ENCODE measurements around the gene FNIP2. TPM values are rescaled to one million over a fixed set of nuclear protein-coding genes. Genes with fewer than 3 reads are reported as not detected.
"Not testable (repeated sequence)": the region's sequence is repeated elsewhere in the genome, so short reads cannot be mapped to it uniquely, and the experiment has no call there.

FNIP2 gene
- total RNA-seq, 2 donors from 2014 or later, result 17.5 to 35.6 TPM

DNA sequence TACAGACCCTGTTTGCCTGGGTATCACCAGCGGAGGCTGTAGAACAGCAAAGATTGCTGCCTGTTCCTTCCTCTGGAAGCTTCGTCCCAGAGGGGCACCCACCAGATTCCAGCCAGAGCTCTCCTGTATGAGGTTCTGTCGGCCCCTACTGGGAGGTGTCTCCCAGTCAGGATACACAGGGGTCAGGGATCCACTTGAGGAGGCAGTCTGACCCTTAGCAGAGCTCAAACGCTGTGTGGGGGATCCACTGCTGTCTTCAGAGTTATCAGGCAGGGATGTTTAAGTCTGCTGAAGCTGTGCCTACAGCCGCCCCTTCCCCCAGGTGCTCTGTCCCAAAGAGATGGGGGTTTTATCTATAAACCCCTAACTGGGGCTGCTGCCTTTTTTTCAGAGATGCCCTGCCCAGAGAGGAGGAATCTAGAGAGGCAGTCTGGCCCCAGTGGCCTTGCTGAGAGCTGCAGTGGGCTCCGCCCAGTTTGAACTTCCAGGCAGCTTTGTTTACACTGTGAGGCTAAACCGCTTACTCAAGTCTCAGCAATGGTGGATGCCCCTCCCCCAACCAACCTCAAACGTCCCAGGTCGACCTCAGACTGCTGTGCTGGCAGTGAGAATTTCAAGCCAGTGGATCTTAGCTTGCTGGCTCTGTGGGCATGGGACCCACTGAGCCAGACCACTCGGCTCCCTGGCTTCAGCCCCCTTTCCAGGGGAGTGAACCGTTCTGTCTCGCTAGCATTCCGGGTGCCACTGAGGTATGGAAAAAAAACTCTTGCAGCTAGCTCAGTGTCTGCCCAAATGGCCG lies 133.7 kb downstream of the FNIP2 start:
- not testable (repeated sequence) for DNase-seq (ENCODE audit: low spot score); H3K27me3 Mint-ChIP-seq; H3K27ac Mint-ChIP-seq; H3K9me3 Mint-ChIP-seq; H3K4me3 Mint-ChIP-seq
- H3K4me1 Mint-ChIP-seq (ENCODE audit: low read depth in 2 of 2), result peaks cover 34 to 44% of the 10 kb centered on the region in 2 donors
- H3K36me3 Mint-ChIP-seq, result peaks cover 44% of the 10 kb centered on the region
- ATAC-seq, result peak in 1 of 2 donors; percentile 70

DNA sequence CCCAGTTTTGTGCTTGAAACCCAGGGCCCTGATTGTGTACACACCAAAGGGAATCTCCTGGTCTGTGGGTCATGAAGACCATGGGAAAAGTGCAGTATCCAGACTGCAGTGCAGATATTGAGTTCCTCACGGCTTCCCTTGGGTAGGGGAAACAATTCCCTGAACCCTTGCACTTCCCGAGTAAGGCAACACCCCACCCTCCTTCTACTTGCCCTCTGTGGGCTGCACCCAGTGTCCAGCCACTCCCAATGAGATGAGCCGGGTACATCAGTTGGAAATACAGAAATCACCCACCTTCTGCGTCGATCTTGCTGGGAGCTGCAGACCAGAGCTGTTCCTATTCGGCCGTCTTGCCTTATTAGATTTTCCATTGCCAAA lies 134.2 kb downstream of the FNIP2 start:
- H3K4me1 Mint-ChIP-seq (ENCODE audit: low read depth in 2 of 2), result peaks cover 31 to 40% of the 10 kb centered on the region in 2 donors
- H3K9me3 Mint-ChIP-seq, result no peaks in the 10 kb centered on the region
- H3K36me3 Mint-ChIP-seq, result peaks cover 38% of the 10 kb centered on the region

DNA sequence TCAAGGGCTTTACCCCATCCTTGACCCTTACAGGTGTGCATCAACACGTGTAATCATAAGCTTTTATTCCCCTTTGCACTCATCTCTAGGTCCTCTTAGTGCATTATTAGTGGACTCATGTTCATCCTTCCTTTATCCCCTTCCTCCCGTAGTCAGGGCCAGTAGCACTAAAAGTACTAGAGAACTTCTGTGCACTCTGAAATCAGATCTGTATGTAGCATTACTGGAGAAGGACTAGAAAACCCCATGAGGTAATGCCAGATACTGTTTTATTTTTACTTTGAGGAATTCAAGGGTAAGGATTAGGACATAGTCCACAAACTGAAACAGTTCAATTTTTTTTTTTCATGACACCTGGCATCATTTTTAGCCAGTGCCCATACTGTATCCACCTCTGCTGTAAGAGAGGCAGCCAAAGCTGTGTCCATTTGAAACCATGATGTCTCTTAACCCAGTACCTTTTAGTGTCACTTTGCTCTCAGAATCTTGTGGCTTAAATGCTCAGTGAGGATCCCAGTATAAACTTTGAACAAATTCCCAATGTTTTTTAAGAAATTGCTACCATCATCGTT lies 134.7 kb downstream of the FNIP2 start:
- Mint-ChIP-seq H3K9me3 (no peaks in the 10 kb centered on the region), H3K36me3 (peaks cover 33% of the 10 kb centered on the region), H3K27ac (no peak overlapping the region), H3K27me3 (no peaks in the 10 kb centered on the region), H3K4me1 (ENCODE audit: low read depth in 2 of 2) (peaks cover 29 to 35% of the 10 kb centered on the region in 2 donors), H3K4me3 (no peak overlapping the region)
- DNase-seq (ENCODE audit: low spot score) (no peak), ATAC-seq (no peak)

More for the DNA sequence above, 134.2 kb downstream of the FNIP2 start:
- ATAC-seq (no peak), DNase-seq (ENCODE audit: low spot score) (no peak)
- Mint-ChIP-seq H3K27ac (no peak overlapping the region), H3K4me3 (no peak overlapping the region), H3K27me3 (no peaks in the 10 kb centered on the region)

DNA sequence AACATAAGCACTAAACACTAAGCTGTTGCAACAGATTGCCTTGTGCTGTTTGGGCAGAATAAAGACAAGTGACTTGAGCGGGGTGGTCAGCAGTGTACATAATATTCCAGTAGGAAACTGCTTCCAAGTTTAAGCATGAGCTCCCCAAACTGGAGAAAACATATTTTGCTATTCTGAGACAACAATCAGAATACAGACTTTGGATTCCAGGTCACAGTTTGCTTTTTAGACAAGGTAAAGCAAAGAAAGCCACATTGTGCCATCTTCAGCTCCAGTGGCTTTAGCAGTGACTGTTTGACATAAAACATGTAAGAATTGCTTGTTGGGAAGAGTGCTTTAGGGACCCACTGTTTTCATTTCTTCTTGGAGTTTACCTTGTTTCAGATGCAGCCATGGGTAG lies 136.0 kb downstream of the FNIP2 start:
- DNase-seq (ENCODE audit: low spot score), result no peak
- Mint-ChIP-seq H3K27ac (peak overlapping the region in 1 of 2 donors; percentile 16), H3K4me3 (no peak overlapping the region), H3K36me3 (peaks cover 24% of the 10 kb centered on the region), H3K27me3 (no peaks in the 10 kb centered on the region), H3K4me1 (ENCODE audit: low read depth in 2 of 2) (peaks cover 22 to 25% of the 10 kb centered on the region in 2 donors), H3K9me3 (no peaks in the 10 kb centered on the region)
- ATAC-seq, result no peak

DNA sequence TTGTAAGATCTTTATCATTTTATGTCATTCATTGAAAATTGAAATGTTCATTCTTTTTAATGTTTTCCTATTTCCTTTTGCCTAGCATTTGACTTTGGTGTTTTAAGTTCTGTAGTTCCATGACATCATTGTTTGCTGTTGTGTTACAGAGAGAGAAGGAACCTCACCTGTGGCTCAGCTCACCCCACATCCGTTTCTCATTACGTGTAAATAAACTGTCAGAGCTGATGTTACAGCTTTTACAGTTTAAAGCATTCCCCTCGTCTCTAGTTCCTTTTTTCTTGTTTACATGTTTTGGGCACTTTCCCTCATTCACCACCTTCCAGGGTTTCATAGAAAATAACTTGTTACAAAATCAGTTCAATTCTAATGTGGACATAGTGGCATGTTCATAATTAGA lies 137.2 kb downstream of the FNIP2 start:
- no peak for ATAC-seq
- no peak for DNase-seq (ENCODE audit: low spot score)
- H3K4me1 Mint-ChIP-seq (ENCODE audit: low read depth in 2 of 2), result peaks cover 13 to 17% of the 10 kb centered on the region in 2 donors
- H3K9me3 Mint-ChIP-seq, result no peaks in the 10 kb centered on the region
- H3K4me3 Mint-ChIP-seq, result no peak overlapping the region
- H3K27ac Mint-ChIP-seq, result peak overlapping the region in 1 of 2 donors; percentile 30
- H3K27me3 Mint-ChIP-seq, result no peaks in the 10 kb centered on the region
- peaks cover 17% of the 10 kb centered on the region for H3K36me3 Mint-ChIP-seq

DNA sequence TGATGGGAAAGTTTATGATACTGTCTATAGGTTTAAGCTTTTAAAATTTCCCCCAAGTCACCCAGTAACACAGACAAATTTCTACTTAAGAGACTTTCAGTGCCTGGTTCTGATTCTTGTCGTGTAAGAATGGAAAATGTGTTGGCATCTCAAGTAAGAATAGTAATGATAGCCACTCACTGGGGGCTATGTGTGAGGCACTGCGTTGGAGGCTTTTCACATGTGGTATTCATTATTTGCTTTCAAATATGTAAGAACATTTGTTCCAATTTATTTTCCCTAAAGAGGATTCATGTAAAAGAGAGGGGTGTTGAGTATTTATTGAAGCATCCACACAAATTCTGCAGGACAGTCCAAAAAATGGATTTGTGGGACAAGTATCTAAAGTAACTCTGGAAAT lies 143.6 kb downstream of the FNIP2 start:
- no peaks in the 10 kb centered on the region for H3K36me3 Mint-ChIP-seq
- H3K9me3 Mint-ChIP-seq, result no peaks in the 10 kb centered on the region
- H3K4me1 Mint-ChIP-seq (ENCODE audit: low read depth in 2 of 2), result no peaks in the 10 kb centered on the region
- DNase-seq (ENCODE audit: low spot score) (no peak), ATAC-seq (no peak)
- no peak overlapping the region for H3K27ac Mint-ChIP-seq
- H3K4me3 Mint-ChIP-seq, result no peak overlapping the region
- no peaks in the 10 kb centered on the region for H3K27me3 Mint-ChIP-seq

DNA sequence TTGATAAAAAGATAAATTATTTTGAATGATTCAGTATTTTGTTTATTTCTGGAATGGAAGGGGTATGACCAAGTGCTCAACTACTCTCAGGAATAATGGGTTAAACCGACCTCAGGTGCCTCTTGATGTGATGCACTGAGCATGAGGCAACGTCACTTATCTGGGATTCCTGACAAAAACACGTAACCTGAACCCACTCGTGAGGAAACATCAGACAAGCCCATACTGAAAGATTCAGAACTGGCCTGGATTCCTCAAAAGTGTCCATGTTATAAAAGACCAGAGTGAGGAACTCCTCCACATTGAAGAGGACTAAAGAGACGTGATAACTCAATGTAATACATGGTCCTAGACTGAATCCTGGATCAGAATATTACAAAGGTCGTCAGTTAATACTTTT lies 144.0 kb downstream of the FNIP2 start:
- Mint-ChIP-seq H3K36me3 (no peaks in the 10 kb centered on the region), H3K27ac (no peak overlapping the region), H3K9me3 (no peaks in the 10 kb centered on the region), H3K4me1 (ENCODE audit: low read depth in 2 of 2) (no peaks in the 10 kb centered on the region), H3K27me3 (no peaks in the 10 kb centered on the region), H3K4me3 (no peak overlapping the region)
- DNase-seq (ENCODE audit: low spot score) (no peak), ATAC-seq (no peak)

DNA sequence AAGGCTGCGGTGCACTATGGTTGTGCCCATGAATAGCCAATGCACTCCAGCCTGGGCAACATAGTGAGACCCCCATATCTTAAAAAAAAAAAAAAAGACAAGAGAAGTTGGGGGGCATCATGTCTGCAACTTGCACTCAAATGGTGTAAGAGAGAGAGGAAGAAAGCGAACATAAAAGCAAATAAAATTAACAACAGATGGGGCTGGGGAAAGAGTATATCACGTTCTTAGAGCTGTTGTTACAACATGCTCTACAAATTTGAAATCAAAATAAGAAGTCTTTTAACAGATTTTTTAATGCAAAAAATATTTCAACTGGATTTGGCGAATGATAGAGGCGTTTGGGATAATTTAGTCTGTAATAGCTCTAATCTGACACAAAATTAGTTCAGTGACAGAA lies 144.9 kb downstream of the FNIP2 start:
- no peaks in the 10 kb centered on the region for H3K4me1 Mint-ChIP-seq (ENCODE audit: low read depth in 2 of 2)
- H3K9me3 Mint-ChIP-seq, result no peaks in the 10 kb centered on the region
- DNase-seq (ENCODE audit: low spot score) (no peak), ATAC-seq (no peak)
- no peak overlapping the region for H3K4me3 Mint-ChIP-seq
- no peaks in the 10 kb centered on the region for H3K36me3 Mint-ChIP-seq
- no peak overlapping the region for H3K27ac Mint-ChIP-seq
- no peaks in the 10 kb centered on the region for H3K27me3 Mint-ChIP-seq

DNA sequence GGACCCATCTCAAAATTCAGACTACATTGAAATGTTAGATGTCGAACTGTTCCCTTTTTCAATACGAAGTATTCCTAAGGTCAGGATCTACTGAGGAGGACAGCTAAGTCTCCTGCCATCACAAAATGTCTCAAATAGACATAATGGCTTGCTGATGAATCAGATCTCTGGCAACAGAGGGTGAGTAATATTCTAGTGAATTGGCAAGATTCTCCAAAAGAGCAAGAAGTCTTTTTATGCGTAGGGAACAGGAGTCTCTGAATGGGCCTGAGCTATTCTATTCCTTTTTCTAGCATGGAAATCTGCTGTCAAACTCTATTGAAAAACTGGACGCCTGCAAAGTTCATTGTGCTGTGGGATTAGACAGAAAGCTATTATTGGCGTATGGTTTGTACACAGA lies 145.4 kb downstream of the FNIP2 start:
- Mint-ChIP-seq H3K27ac (no peak overlapping the region), H3K36me3 (no peaks in the 10 kb centered on the region), H3K9me3 (no peaks in the 10 kb centered on the region), H3K4me1 (ENCODE audit: low read depth in 2 of 2) (no peaks in the 10 kb centered on the region), H3K27me3 (no peaks in the 10 kb centered on the region), H3K4me3 (no peak overlapping the region)
- ATAC-seq (no peak), DNase-seq (ENCODE audit: low spot score) (no peak)

DNA sequence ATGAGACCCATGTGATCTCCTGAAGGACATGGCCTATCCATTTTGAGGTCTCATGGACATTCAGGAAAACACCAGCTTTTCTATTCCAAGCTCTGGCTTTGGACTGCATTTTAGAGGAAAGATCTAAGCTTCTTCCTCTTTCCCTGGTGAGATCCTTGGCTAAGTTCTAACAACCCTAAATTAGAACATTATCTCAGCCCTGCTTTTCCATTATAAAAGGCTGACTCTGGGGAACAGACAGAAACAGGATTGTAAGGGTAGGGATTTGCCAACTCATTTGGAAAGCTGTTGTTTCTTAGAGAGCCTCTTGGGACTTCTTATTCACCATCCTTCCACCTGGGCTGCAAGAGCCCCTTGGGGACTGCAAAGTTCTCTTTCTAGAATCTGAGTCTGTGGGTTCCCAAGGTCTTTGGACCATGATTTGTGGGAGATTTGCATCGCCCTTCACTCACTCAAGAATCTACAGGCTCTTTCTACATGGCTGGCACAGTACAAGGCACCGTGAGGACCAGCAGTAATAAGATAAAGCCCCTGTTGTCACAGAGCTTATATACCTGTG lies 146.9 kb downstream of the FNIP2 start:
- DNase-seq (ENCODE audit: low spot score), result no peak
- no peak overlapping the region for H3K27ac Mint-ChIP-seq
- peaks cover 3% of the 10 kb centered on the region for H3K36me3 Mint-ChIP-seq
- H3K4me1 Mint-ChIP-seq (ENCODE audit: low read depth in 2 of 2), result no peaks in the 10 kb centered on the region
- ATAC-seq, result no peak
- no peak overlapping the region for H3K4me3 Mint-ChIP-seq
- H3K27me3 Mint-ChIP-seq, result no peaks in the 10 kb centered on the region
- peaks cover 2% of the 10 kb centered on the region for H3K9me3 Mint-ChIP-seq

DNA sequence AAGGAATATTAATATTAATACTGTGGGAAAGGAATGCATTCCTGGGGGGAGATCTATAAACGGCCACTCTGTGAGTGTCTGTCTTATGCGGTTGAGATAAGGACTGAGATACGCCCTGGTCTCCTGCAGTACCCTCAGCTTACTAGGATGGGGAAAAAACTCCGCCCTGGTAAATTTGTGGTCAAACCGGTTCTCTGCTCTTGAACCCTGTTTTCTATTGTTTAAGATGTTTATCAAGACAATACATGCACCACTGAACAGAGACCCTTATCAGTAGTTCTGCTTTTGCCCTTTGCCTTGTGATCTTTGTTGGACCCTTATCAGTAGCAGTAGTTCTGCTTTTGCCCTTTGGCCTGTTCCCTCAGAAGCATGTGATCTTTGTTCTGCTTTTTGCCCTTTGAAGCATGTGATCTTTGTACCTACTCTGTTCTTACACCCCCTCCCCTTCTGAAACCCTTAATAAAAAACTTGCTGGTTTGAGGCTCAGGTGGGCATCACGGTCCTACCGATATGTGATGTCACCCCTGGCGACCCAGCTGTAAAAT lies 151.7 kb downstream of the FNIP2 start:
- ATAC-seq, result not testable (repeated sequence)

DNA sequence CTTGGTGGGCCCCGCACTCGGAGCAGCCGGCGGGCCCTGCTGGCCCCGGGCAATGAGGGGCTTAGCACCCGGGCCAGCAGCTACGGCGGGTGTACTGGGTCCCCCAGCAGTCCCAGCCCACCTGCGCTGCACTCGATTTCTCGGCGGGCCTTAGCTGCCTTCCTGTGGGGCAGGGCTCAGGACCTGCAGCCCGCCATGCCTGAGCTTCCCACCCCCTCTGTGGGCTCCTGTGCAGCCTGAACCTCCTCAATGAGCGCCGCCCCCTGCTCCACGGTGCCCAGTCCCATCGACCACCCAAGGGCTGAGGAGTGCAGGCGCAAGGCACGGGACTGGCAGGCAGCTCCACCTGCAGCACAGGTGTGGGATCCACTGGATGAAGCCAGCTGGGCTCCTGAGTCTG lies 158.9 kb downstream of the FNIP2 start:
- H3K4me3 Mint-ChIP-seq; H3K27me3 Mint-ChIP-seq; ATAC-seq; DNase-seq (ENCODE audit: low spot score); H3K9me3 Mint-ChIP-seq; H3K36me3 Mint-ChIP-seq; H3K27ac Mint-ChIP-seq: not testable (repeated sequence)
- H3K4me1 Mint-ChIP-seq (ENCODE audit: low read depth in 2 of 2), result peaks cover 12 to 13% of the 10 kb centered on the region in 2 donors

More for the DNA sequence above, 151.7 kb downstream of the FNIP2 start:
- not testable (repeated sequence) for H3K27ac Mint-ChIP-seq; H3K9me3 Mint-ChIP-seq; H3K27me3 Mint-ChIP-seq; H3K4me3 Mint-ChIP-seq; DNase-seq (ENCODE audit: low spot score); H3K4me1 Mint-ChIP-seq (ENCODE audit: low read depth in 2 of 2)
- H3K36me3 Mint-ChIP-seq, result peaks cover 12% of the 10 kb centered on the region

DNA sequence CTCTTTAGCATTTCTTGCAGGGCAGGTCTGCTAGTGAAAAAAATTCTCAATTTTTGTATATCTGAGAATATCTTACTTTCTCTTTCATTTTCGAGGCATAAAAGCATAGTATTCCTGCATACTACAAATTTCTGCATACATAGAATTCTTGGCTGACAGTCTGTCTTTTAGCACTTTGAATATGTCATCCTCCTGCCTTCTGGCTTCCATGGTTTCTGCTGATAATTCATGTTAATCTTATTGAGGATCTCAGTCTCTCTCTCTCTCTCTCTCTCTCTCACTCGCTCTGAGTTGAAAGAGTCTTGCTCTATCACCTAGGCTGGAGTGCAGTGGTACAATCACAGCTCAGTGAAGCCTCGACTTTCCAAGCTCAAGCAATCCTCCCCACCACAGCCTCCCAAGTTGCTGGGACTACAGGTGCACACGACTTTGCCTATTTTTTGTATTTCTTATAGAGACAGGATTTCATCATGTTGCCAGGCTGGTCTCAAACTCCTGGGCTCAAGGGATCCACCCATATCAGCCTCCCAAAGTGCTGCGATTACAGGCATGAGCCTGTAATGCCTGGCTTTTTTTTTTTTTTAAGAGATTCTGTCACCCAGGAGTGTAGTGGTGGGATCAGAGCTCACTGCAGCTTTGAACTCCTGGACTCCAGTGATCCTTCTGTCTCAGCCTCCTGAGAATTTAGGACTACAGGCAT lies 161.3 kb downstream of the FNIP2 start:
- peak overlapping the region; percentile 56 to 71 for H3K27ac Mint-ChIP-seq
- DNase-seq (ENCODE audit: low spot score) (no peak), ATAC-seq (no peak)

DNA sequence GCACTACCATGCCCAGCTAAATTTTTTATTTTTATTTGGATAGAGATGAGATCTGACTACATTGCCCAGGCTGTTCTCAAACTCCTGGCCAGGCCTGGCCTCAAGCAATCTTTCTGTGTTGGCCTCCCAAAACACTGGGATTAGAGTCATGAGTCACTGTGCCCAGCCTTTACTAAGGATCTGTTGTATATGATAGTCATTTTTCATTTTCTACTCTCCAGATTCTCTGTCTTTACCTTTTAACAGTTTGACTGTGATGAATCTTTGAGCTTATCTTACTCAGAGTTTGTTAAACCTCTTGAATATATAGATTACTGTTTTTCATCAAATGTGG lies 161.8 kb downstream of the FNIP2 start:
- H3K27ac Mint-ChIP-seq, result peak overlapping the region; percentile 56 to 71
- peaks cover 12 to 13% of the 10 kb centered on the region in 2 donors for H3K4me1 Mint-ChIP-seq (ENCODE audit: low read depth in 2 of 2)
- DNase-seq (ENCODE audit: low spot score) (no peak), ATAC-seq (no peak)
- H3K4me3 Mint-ChIP-seq, result peak overlapping the region; percentile 83
- H3K36me3 Mint-ChIP-seq, result no peaks in the 10 kb centered on the region
- no peaks in the 10 kb centered on the region for H3K27me3 Mint-ChIP-seq
- no peaks in the 10 kb centered on the region for H3K9me3 Mint-ChIP-seq

More for the DNA sequence above, 161.3 kb downstream of the FNIP2 start:
- H3K9me3 Mint-ChIP-seq, result no peaks in the 10 kb centered on the region
- no peaks in the 10 kb centered on the region for H3K27me3 Mint-ChIP-seq
- peaks cover 12 to 13% of the 10 kb centered on the region in 2 donors for H3K4me1 Mint-ChIP-seq (ENCODE audit: low read depth in 2 of 2)
- H3K4me3 Mint-ChIP-seq, result peak overlapping the region; percentile 83
- H3K36me3 Mint-ChIP-seq, result no peaks in the 10 kb centered on the region
